Kasumi-1 (cell line): ENCODE measurements around the gene TEX264.
"Not testable (repeated sequence)": the region's sequence is repeated elsewhere in the genome, so short reads cannot be mapped to it uniquely, and the experiment has no call there.

Source experiments
- DNase-seq, 2 experiments: peaks; one replicate each; lab custom pipeline; 2025; lab: John Stamatoyannopoulos, UW

The TEX264 gene

DNA sequence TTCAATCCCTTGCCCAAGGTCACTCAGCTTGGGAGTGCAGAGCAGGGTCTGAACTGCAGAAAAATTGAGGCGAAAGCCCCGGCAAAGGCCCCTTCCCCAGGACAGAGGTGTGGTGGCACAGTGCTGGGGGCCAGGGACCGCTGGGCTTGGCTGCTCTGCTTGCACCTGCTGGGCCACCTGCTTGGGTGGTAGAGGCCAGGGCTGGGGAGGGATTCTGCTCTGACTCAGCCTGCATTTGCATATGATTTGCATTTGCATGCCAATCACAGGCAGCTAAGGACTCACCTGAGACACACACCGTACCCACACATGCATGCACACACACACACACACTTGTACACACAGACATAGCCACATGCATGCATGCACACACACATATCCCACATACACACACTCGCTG is 45.8 kb downstream of the TEX264 start:
- DNase-seq, result no peak

DNA sequence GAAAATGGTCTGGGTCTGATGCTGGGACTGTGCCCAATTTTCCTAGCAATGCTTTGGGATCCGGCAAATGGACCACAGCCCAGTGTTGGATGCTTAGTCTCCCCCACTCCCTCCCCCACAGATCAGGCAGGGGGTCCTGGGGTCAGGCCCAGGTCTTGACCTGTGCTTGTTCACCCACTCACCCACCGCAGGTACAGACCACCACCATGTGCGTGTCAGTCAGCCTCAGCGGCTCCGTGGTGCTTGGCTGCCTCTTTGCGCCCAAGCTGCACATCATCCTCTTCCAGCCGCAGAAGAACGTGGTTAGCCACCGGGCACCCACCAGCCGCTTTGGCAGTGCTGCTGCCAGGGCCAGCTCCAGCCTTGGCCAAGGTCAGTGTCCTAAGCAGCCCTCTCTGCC is 46.4 kb downstream of the TEX264 start:
- DNase-seq, result no peak

DNA sequence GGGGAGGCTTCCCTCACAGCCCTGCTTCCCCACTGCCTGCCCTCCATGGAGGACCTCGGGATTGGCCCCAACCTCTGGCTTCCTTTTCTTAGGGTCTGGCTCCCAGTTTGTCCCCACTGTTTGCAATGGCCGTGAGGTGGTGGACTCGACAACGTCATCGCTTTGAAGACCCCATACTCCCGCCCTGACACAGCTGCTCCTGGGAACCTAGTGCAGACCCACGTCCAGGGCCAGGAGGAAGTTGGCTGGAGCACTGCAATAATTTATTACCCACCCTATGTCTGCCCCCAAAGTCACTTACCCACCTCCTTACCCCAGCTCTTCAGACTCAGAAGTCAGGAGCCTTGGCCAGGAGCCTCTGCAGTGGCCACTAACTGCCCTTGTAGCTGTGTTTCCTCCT is 46.9 kb downstream of the TEX264 start:
- no peak for DNase-seq

DNA sequence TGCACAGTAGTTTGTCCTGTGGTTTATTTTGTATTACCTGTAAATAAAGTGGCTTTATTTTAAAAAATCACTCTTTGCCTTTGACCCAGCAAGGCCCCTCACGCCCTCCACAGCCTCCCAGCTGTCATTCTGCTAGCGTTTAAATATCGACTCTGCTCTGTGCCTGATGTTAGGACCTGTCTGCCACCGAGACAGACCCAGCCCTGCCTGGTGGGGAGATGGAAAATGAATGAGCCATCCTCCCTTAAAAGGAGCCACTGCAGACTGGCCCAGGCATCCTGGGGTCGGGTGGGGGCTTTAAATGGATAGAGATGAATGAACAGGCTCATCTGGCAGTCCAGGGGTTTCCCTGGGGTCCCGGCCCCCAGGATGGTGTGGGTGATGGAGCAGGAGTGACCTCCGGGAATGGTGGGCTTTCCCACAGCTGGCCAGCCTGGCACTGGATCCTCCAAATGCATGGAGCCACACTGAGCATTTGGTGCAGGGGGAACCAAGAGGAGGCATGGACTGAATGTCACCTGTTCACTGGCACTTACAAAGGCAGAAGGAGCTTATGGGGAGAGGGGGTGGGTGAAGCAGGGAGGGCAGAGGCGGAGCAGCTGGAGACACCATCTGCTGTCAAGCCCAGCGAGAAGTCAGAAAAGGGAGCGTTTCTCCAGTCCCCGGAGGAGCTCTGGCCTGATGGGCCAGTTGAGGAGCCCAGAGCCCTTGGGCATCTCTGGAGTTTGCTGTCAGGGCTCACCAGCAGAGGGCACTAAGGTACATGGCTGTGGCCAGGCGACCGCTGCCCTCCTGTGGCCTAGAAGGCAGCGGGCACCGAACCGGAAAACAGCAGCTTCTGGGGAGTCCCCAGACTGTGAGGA is 47.7 kb downstream of the TEX264 start:
- DNase-seq, result peak; percentile 62 to 70

DNA sequence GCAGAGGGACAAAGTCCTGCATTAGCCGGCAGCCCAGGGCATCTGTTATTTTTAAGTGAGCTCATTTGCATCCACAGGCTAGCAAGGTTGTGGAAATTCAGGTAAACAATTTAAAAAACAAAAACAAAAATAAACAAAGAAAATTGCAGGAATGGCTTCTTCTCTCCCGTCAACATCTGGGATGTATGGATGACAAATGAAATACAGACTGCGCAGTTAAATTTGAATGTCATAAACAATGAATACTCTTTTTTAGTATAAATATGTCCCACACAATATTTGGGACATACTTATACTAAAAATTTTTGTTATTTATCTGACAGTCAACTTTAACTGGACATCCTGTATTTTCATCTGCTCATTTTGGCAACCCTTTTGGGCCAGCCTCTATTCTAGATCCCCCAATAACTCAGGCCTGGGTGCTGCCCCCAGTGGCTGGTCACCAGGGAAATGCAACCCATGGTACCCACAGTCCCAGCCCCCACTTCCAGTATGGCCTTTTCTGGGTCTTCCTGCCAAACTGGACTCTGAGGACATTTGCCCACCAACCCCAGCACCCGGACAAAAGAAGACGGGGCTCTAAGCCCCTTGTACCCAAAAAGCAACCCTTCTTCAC is 48.5 kb downstream of the TEX264 start:
- no peak for DNase-seq

DNA sequence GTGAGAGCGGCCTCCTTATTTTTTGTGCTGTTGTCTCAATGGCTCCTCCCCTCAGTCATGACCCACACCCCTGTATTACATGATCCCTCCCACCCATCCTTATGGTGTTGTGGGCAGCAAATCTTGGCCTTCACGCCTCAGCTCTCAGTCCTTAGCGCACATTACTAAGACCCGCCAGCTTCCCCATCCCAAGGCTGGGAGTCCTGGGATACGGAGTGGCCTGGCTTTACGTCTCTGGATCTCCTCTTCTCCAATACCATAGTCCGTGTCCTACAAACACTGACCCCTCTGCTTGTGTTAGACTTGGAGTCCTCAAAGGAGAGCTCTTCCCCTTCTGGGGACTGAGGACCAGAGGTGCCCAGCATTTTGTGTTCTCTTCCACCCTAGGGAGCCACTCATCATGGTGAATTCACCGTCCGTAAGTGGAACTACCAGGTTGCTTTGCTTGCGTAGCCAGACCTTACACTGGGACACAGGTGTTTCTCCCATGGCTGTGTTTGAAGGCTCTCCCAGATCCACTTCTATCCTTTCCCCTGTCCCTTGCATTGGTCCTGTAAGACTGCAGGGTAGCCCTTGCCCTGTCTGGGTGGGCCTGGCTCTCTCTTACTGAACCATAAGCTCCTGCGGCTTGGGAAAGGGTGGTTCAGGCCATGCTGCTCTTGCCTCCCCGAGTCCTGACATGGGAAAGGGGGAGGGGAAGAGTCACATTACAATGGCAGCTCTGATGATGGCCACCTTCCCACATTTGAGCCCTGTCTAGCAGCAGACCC is 49.4 kb downstream of the TEX264 start:
- no peak for DNase-seq

DNA sequence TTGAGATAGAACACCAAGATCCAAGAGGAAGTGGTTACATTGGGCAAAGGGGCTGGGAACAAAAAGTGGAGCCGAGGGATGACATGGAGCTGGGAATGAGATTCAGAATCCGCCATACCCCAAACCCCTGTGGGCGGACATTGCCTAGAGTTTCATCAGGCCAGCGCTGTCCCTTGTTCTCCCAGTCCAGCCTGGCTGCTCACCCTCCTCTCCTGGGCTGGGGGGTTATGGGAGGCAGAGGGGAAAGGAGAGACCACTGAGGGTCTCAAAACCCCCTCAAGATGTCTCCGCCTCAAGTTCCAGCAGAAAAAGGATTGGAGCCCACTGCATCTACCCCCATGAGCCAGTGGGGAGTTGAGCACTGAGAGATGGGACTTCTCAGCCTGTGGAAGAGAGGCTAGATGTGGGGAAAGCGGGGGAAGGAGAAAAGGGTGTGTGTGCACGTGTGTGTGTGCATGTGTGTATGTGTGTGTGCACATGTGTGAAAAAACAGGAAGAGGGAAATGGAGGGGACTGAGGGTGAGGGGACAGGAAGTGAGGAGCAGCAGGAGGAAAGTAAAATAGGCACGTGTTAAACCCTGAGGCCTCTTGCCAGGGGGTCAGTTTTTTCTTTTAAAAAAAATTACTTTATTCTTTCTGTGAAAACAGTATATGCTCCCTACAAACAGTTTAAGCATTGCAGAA is 50.2 kb downstream of the TEX264 start:
- DNase-seq, result peak; percentile 10 to 19

DNA sequence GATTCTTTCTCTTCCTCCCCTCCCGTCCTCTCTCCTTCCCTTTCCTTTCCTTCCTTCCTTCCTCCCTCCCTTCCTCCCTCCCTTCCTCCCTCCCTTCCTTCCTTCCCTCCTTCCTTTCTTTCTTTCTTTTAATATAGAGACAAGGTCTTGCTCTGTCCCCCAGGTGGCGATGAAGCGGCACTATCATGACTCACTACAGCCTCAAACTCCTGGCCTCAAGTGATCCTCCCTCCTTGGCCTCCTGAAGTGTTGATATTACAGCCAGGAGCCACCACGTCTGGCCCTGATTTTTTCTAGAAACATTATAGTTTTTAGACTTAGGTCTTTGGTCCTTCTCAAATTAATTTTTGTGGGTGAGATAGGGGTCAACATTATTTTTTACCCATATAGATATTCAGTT is 51.3 kb downstream of the TEX264 start:
- peak; percentile 6 to 12 for DNase-seq

DNA sequence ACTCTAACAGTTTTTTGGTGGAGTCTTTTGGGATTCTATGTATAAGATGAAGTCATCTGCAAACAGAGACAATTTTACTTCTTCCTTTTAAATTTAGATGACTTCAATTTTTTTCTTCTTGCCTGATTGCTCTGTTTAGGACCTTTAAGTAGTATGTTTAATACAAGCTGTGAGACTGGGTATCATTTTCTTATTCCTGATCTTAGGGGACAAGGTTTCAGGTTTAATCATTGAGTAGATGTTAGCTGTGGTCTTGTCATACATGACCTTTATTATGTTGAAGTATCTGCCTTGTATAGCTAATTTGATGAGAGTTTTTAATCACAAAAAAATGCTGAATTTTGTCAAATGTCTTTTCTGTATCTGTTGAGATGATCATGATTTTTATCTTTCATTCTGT is 56.4 kb downstream of the TEX264 start:
- DNase-seq, result no peak

DNA sequence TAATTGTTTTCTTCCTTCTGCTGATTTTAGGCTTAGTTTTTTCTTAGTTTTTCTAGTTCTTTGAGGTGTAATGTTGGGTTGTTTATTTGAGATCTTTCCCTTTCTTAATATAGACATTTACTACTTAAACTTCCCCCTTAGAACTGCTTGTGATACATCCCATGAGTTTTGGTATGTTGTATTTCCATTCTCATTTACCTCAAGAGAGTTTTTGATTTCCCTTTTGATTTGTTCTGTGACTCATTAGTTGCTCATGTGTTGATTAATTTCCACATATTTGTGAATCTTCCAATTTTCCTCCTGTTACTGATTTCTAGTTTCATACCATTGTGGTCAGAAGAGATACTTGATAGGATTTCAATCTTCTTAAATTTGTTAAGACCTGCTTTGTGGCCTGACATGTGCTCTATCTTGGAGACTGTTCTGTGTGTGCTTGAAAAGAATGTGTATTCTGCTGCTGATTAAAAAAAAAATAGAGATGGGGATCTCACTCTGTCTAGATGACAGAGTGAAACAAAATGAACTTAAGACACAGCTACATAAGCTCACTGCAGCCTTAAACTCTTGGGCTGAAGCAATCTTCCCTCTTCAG is 58.1 kb downstream of the TEX264 start:
- DNase-seq, result no peak

DNA sequence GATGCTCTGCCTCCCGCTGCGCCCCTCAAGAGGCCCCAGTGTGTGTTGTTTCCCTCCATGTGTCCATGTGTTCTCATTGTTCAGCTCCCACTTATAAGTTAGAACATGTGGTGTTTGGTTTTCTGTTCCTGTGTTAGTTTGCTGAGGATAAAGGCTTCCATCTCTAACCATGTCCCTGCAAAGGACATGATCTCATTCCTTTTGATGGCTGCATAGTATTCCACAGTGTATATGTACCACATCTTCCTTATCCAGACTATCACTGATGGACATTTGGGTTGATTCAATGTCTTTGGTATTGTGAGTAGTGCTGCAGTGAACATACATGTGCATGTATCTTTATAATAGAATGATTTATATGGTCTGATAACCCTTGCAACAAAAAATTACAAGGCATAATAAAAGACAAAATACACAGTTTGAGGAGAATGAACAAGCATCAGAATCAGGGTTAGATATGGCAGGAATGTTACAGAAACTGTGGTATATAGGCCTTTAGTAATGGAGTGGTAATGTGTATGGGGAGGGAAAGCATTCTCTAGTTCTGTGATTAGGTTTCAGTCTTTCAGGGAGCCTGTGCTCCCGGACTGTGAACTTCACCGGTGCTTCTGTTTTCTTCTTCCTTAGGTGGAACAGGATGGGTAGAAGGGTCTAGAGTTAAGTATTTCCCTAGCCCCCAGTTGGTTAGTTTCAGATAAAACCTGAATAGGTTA is 63.0 kb downstream of the TEX264 start:
- no peak for DNase-seq

DNA sequence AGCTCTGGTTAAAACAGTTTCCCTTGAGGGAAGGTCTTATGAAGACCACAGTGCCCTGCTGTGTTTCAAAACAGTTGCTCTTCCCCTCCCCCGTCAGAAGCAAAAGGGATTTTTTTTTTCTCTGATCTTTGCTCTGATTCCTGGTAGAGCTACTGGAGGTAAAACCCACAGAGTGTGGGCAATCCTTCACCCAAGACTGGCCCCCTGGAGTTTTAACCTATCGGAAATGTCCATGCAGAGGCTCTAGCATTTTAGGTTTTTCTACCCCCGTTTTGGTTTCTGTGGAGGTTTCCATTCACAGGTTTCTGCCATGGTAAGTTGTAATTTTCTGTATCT is 63.5 kb downstream of the TEX264 start:
- DNase-seq, result no peak

DNA sequence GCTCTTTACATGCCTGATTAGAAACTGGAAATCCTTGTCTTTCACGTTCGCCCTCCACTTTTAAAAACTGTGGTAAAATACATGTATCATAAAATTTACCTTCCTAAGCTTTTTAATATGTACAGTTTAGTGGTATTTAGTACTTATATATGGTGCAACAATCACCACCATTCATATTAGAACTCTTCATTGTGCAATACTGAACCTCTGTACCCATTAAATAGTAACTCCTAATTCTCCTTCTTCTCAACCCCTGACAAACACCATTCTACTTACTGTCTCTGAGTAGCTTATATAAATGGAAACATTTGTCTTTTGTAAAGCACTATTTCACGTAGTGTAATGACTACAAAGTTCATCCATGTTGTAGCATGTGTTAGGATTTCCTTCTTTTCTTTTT is 64.0 kb downstream of the TEX264 start:
- no peak for DNase-seq

DNA sequence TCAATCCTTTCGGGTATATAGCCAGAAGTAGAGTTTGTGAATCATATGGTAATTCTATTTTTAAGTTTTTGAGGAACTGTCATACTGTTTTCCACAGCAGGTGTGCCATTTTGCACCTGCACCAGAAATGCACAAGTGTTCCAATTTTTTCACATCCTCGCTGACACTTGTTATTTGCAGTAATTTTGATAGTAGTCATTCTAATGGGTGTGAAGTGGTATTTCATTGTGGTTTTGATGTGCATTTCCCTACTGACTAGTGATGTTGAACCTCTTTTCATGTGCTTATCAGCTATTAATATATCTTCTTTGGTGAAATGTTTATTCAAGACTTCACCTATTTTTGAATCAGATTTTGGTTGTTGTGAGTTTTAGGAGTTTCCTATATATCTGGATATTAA is 64.9 kb downstream of the TEX264 start:
- no peak for DNase-seq

DNA sequence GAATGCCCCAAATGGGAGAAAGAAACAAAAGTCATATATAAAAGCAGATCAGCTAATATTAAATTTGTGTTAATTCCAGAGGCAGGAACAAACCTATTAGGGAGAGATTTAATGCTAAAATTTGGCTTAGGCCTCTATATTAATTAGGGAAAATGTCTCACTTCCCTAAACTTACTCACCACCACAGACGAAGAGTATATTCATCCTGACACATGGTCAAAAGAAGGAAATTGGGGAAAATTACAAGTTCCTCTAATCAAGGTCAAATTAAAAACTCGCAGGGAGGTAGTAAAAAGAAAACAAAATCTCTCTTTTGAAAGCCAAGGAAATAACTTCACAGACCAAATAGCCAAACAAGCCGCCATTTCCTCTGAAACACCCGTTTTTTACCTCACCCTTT is 68.1 kb downstream of the TEX264 start:
- no peak for DNase-seq

DNA sequence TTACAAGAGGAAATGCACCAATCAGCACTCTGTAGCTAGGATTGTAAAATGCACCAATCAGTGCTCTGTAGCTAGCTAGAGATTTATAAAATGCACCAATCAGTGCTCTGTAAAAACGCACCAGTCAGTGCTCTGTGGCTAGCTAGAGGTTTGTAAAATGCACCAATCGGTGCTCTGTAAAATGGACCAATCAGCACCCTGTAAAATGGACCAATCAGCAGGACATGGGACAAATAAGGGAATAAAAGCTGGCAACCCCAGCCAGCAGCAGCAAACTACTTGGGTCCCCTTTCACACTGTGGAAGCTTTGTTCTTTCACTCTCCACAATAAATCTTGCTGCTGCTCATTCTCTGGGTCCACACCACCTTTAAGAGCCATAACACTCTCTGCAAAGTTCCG is 71.3 kb downstream of the TEX264 start:
- not testable (repeated sequence) for DNase-seq

DNA sequence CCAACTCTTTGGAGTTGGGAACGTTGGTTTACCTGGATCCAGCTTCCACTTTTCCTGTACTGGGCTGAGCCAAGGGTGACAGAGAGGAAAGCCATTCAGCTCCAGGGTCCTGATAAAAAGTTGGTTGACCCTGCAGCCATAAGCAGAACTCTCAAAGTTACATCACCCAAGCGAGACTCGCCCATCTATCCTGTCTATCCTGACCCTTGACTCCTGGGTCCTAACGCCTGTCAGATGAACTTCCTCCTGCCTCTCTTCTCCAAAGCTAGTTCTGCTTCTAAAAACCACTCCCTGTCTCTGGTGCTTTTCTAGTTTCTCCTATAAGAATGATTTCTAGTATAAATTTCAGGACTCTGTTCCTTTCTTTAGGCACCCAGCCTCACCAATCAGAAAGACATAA is 71.9 kb downstream of the TEX264 start:
- peak; percentile 23 to 32 for DNase-seq

DNA sequence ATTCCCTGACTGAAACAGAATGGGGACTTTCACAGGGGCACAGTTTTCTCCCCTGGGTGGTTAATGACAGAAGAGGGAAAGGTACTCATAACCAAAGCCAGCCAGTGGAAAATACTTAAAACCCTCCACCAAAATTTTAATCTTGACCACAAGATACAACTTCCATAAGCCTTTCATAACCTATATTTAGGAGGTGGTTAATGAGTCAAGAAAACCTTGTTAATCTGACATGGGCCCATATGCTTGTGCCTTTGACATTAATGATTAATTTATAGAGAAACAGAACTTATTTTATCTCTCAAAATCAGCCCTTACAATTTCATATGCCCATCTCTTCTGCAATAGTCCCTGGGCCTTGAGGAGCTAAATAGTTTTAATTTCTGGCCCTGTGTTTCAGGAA is 76.8 kb downstream of the TEX264 start:
- DNase-seq, result no peak

DNA sequence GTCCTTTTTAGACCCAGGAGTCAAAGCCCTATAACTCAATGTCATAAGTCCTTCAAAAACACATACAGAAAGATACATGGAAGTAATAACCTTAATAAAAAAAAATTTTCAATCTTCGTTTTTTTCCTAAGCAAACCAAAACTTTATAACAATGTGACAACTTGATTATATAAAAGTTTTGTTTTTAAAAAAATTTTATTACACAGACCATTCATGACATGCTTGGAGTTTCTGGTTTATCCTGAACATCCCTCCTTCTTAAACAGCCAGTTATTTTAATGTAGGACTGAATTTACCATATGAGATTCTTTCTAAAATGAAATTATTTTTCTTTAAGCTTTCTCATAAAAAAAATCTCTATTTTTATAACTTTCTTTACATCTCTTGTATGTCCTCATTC is 77.3 kb downstream of the TEX264 start:
- DNase-seq, result no peak

DNA sequence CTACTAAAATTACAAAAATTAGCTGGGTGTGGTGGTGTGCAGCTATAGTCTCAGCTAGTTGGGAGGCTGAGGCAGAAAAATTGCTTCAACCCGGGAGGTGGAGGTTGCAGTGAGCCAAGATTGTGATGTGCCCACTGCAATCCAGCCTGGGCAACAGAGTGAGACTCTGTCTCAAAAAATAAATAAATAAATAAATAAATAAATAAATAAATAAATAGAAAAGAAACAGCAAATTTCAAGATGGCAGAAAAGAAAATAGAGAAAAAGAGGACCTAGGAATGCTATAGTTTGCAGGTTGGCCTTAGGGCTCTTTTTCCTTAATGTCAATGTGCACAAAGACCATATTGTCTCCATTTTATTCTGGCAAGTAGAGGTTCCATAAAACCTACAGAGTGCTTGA is 79.8 kb downstream of the TEX264 start:
- DNase-seq, result no peak

DNA sequence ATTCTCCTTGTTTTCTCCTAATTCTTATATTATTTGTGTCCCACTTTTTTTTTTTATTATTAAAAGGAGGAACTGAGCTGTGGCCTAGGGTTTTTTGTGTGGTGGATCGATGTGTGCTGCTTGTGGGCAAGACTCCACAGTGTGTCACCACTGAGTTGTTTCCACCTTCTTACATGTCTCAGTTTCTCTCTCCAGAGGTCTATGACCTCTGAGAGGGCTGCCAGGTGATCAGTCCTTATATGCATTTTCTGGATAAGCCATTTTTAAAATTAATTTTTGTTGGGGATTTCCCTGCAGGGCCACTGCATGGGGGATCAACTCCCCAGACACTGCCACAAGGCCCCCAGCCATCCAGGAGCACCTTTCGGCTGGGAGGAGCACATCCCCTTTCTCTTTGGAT is 80.2 kb downstream of the TEX264 start:
- no peak for DNase-seq
